NCI-H1930 (cell line): Measurements from ENCODE around the gene MGP.

Experiments
- DNase-seq, 2 experiments: peaks; one replicate each; lab custom pipeline; 2025; lab: John Stamatoyannopoulos, UW

Gene MGP

GRCh38 chr12:14902465-14902864 lies 16.8 kb upstream of the MGP start:
- DNase-seq, result no peak

GRCh38 chr12:14901228-14901562 lies 15.5 kb upstream of the MGP start:
- no peak for DNase-seq

- no peak for DNase-seq
These were observed 15.0 kb upstream of the MGP start for GRCh38 chr12:14900521-14901227.

GRCh38 chr12:14896521-14897169 lies 11.0 kb upstream of the MGP start:
- DNase-seq, result no peak

- no peak for DNase-seq
These were observed 8.0 kb upstream of the MGP start for GRCh38 chr12:14893506-14894250.

- DNase-seq, result no peak
These were observed 7.3 kb upstream of the MGP start for GRCh38 chr12:14892726-14893505.

GRCh38 chr12:14890701-14891100 lies 5.0 kb upstream of the MGP start:
- no peak for DNase-seq

GRCh38 chr12:14886271-14886670 lies 617 bp upstream of the MGP start:
- DNase-seq, result no peak

GRCh38 chr12:14884458-14884878 lies 1.2 kb downstream of the MGP start:
- no peak for DNase-seq

GRCh38 chr12:14883686-14884085 lies 2.0 kb downstream of the MGP start:
- DNase-seq, result no peak

- no peak for DNase-seq
These were observed 4.7 kb downstream of the MGP start for GRCh38 chr12:14880890-14881453.

GRCh38 chr12:14879222-14879933 lies 6.3 kb downstream of the MGP start:
- no peak for DNase-seq

- no peak for DNase-seq
These were observed 7.2 kb downstream of the MGP start for GRCh38 chr12:14878488-14878887.

- no peak for DNase-seq
These were observed 8.8 kb downstream of the MGP start for GRCh38 chr12:14876833-14877232.

- DNase-seq, result no peak
These were observed 10.8 kb downstream of the MGP start for GRCh38 chr12:14874882-14875281.

- no peak for DNase-seq
These were observed 12.0 kb downstream of the MGP start for GRCh38 chr12:14873440-14874185.

- no peak for DNase-seq
These were observed 13.8 kb downstream of the MGP start for GRCh38 chr12:14871886-14872285.

GRCh38 chr12:14871247-14871646 lies 14.4 kb downstream of the MGP start:
- DNase-seq, result no peak

- DNase-seq, result no peak
These were observed 16.6 kb downstream of the MGP start for GRCh38 chr12:14868916-14869506.

GRCh38 chr12:14860490-14860889 lies 25.2 kb downstream of the MGP start:
- DNase-seq, result no peak
